BJ (cell line): ENCODE data around the gene TNFSF13B. TPM values are rescaled to one million over a fixed set of nuclear protein-coding genes. Genes with fewer than 3 reads are reported as not detected.

Source experiments
- CTCF ChIA-PET: fragments of 350-600 bp; formaldehyde crosslinking; extraction: SDS; loops from one replicate; lab custom pipeline; 2021; ENCODE audit warnings: antibody characterized with exemption, inconsistent platforms; lab: Yijun Ruan, JAX
- POLR2A ChIA-PET: fragments of 300-600 bp; sonication (Branson Sonifier 250); formaldehyde crosslinking; extraction: SDS; loops from one replicate; lab custom pipeline; 2021; ENCODE audit warnings: antibody characterized with exemption; lab: Charles Lee
- DNase-seq: peaks from one replicate; pipeline ENCODE4 v3.0.0-alpha.2; 2011; ENCODE audit warnings: low read depth
- H3K27me3 ChIP-seq: 2 replicates; pipeline ENCODE4 v1.6.0; 2011; ENCODE audit warnings: low read length; ENCODE audit not compliant: control insufficient read depth, insufficient read depth
- H3K36me3 ChIP-seq: 2 replicates; pipeline ENCODE4 v1.5.1; 2011; ENCODE audit warnings: low read length; ENCODE audit not compliant: control insufficient read depth, insufficient read depth
- H3K4me3 ChIP-seq: 2 replicates; pipeline ENCODE4 v1.5.1; 2011; ENCODE audit warnings: low read depth, mild to moderate bottlenecking, control low read depth, low read length
- CTCF ChIP-seq: IDR thresholded peaks from 2 replicates; pipeline ENCODE4 v1.5.1; 2011; ENCODE audit warnings: low read depth, mild to moderate bottlenecking, control low read depth, inconsistent platforms, low read length, moderate library complexity; ENCODE audit not compliant: insufficient read depth
- polyA plus RNA-seq: library from polyadenylated mRNA; depleted of rRNA; stranded (reverse); fragments of >200 nt; gene quantifications from 2 replicates; pipeline ENCODE4 v1.2.3, GENCODE V29; 2011

Gene TNFSF13B
- polyA plus RNA-seq, 1 experiment, result 0.26 TPM

DNA sequence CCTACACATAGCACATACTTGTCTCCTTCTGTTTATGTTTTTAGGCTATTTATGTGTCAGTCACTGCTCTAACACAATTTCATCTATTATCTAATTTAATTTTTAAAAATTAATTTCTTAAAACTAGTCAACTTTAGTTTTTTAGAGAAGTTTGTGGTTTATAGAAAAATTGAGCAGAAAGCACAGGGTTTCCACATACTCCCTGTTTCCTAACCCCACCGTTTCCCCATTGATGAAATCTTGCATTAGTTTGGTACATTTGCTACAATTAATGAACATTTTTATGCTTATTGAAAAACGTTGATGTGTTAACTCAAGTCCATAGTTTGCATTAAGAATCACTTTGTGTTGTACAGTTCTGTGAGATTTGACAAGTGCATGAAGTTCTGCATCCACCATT, 53.5 kb downstream of the TNFSF13B start:
- Histone ChIP-seq H3K27me3 (no peaks in the 10 kb centered on the region), H3K36me3 (no peaks in the 10 kb centered on the region), H3K4me3 (no peak overlapping the region)
- CTCF ChIA-PET, result interaction anchor here (0.8 to 1.5 kb wide), 5 partner anchors 18 to 605 kb away, joined by 3 to 6 read pairs (median 3); no protein-coding TSS in a partner anchor
- no peak for TF ChIP-seq CTCF
- POLR2A ChIA-PET, result no interaction called here
- no peak for DNase-seq

- ChIA-PET POLR2A (no interaction called here), CTCF (no interaction called here)
- no peaks in the 10 kb centered on the region for H3K36me3 ChIP-seq
- H3K27me3 ChIP-seq, result no peaks in the 10 kb centered on the region
- no peak overlapping the region for H3K4me3 ChIP-seq
- no peak for TF ChIP-seq CTCF
- DNase-seq, result no peak
These were observed 56.3 kb downstream of the TNFSF13B start for GRCh38 chr13:108325863-108326262.

- no peak for TF ChIP-seq CTCF
- POLR2A ChIA-PET, result no interaction called here
- CTCF ChIA-PET, result interaction anchor here (4.4 kb wide), 1 partner anchor 570 kb away, joined by 19 read pairs; no protein-coding TSS in a partner anchor
These were observed 56.8 kb downstream of the TNFSF13B start for GRCh38 chr13:108326309-108326708.

GRCh38 chr13:108328848-108329247, 59.3 kb downstream of the TNFSF13B start:
- no peak for TF ChIP-seq CTCF
- H3K36me3 ChIP-seq, result no peaks in the 10 kb centered on the region
- ChIA-PET CTCF (interaction anchor here (4.4 kb wide), 1 partner anchor 567 kb away, joined by 19 read pairs; no protein-coding TSS in a partner anchor), POLR2A (no interaction called here)
- DNase-seq, result no peak
- H3K4me3 ChIP-seq, result no peak overlapping the region
- no peaks in the 10 kb centered on the region for H3K27me3 ChIP-seq

More at GRCh38 chr13:108326309-108326708, 56.8 kb downstream of the TNFSF13B start:
- no peak overlapping the region for H3K4me3 ChIP-seq
- no peak for DNase-seq
- H3K36me3 ChIP-seq, result no peaks in the 10 kb centered on the region
- H3K27me3 ChIP-seq, result no peaks in the 10 kb centered on the region

DNA sequence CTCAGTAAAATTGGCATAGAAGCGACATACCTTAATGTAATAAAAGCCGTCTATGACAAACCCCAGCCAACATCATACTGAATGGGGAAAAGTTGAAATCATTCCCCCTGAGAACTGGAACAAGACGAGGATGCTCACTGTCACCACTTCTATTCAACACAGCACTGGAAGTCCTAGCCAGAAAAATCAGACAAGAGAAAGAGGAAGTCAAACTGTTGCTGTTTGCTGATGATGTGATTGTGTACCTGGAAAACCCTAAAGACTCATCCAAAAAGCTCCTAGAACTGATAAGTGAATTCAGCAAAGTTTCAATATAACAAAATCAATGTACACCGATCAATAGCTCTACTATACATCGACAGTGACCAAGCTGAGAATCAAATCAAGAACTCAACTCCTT, 63.3 kb downstream of the TNFSF13B start:
- TF ChIP-seq CTCF, result no peak
- ChIA-PET POLR2A (no interaction called here), CTCF (interaction anchor here (0.7 to 1.3 kb wide), 3 partner anchors 8 to 566 kb away, joined by 4 to 5 read pairs (median 4); no protein-coding TSS in a partner anchor)
- Histone ChIP-seq H3K27me3 (no peaks in the 10 kb centered on the region), H3K36me3 (no peaks in the 10 kb centered on the region), H3K4me3 (no peak overlapping the region)
- DNase-seq, result no peak
